ENCODE data around the gene PRX.
A peak's percentile ranks its signal among the peaks of the same experiment; 100 is the strongest.

Gene PRX

DNA sequence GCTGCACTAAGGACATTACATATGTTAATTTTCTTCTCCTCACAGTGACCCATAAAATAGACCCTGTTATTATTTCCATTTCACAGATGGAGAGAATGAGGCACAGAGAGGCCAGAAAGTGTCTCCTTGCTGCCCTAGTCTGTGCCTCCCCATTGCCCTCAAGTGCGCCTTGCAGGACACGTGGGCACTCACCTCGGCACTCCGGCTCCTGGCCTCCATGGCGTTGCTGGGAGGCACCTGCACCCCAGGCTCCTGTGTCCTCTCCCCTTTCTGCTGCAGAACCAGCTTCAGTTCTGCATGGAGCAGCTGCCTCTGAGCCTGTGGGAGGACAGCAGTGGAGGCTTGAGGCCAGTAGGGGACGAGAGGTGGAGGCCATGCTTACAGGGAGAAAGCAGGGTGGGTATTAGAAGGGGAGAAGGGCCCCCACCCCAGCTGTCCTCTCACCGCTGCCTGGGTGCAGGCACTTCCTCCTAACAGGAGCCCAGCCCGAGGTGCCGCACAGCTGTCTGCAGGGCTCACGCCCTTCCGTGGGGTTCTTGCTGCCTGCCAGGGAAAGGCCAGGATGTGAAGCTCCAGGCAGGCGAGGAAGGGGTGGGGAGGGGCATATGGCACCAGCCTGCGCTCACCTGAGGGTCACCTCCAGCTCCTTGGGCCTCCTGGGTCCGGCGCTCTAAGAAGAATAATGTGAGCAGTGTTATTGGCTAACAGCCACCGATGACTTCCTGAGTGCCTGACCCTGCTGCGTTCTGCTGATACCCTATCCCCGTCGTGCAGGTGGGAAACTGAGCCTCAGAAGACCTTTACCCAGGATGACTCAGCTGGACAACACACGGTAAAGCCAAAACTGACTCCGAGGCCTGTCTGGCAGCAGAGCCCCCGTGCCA, 5.2 kb downstream of the PRX start:
- in situ Hi-C loops (cut with HindIII; ENCODE audit: low sequenced_read_pairs): no loop called here
- no peak for DNase-seq (ENCODE audit: low read depth, low spot score)
- no peak overlapping the region for H3K4me3 ChIP-seq (ENCODE audit: low read depth, low read length)
- TF ChIP-seq, protein P1, sequence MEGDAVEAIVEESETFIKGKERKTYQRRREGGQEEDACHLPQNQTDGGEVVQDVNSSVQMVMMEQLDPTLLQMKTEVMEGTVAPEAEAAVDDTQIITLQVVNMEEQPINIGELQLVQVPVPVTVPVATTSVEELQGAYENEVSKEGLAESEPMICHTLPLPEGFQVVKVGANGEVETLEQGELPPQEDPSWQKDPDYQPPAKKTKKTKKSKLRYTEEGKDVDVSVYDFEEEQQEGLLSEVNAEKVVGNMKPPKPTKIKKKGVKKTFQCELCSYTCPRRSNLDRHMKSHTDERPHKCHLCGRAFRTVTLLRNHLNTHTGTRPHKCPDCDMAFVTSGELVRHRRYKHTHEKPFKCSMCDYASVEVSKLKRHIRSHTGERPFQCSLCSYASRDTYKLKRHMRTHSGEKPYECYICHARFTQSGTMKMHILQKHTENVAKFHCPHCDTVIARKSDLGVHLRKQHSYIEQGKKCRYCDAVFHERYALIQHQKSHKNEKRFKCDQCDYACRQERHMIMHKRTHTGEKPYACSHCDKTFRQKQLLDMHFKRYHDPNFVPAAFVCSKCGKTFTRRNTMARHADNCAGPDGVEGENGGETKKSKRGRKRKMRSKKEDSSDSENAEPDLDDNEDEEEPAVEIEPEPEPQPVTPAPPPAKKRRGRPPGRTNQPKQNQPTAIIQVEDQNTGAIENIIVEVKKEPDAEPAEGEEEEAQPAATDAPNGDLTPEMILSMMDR (IDR thresholded peaks at IDR 0.05; ENCODE audit: low read depth, low read length): no peak

DNA sequence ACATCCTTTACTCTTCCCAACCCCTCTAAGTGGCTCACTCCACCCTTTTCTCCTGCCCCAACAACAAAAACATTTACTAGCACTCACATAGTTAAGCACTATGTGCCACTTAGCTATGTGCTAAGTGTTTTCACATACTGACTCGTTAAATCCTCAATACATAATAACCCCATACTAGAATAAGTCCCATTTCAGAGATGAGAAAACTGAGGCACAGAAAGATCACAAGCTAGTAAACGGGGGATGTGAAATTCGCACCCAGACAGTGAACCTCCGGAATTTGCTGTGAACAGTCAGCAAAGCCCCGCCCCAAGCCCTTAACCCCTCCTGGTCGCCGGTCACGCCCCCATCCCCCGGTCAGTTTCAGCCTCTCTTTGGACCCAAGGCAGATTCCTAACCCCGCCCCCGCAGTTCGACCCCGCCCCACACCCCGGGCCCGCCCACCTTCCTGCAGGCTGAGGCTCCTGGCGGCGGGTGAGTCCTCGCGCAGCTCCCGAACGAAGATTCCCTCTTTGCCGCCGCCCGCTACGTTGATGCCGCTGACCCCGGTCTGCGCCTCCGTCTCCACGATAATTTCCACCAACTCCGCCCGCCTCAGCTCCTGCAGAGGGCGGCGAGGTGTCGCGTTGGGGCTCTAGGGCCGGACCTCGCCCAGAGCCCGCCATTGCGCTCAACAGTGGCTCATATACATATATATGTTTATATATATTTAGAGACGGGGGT, 9.8 kb downstream of the PRX start:
- peak overlapping the region; percentile 53 for H3K4me3 ChIP-seq (ENCODE audit: low read depth, low read length)
- TF ChIP-seq, protein P1 (IDR thresholded peaks at IDR 0.05; ENCODE audit: low read depth, low read length): no peak
- DNase-seq (ENCODE audit: low read depth, low spot score): peak; percentile 88
- in situ Hi-C loops (cut with HindIII; ENCODE audit: low sequenced_read_pairs): no loop called here

DNA sequence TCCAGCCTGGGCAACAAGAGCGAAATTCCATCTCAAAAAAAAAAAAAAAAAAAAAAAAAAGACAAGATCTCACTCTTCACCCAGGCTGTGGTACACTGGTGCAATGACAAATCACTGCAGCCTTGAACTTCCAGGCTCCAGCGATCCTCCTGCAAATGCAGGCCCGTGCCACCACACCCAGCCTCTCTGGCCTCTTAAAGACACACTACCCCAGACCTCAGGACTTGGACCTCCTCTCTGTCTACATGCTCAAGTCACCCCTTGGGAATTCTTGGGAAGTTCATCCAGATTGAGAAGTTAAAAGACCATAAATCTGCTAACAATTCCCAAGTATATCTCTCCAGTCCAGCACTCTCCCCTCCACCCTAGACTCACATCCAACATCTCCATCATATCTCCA, 12.6 kb downstream of the PRX start:
- in situ Hi-C loops (cut with HindIII; ENCODE audit: low sequenced_read_pairs): no loop called here
- no peak for DNase-seq (ENCODE audit: low read depth, low spot score)
- TF ChIP-seq, protein P1 (IDR thresholded peaks at IDR 0.05; ENCODE audit: low read depth, low read length): no peak
- H3K4me3 ChIP-seq (ENCODE audit: low read depth, low read length): no peak overlapping the region

DNA sequence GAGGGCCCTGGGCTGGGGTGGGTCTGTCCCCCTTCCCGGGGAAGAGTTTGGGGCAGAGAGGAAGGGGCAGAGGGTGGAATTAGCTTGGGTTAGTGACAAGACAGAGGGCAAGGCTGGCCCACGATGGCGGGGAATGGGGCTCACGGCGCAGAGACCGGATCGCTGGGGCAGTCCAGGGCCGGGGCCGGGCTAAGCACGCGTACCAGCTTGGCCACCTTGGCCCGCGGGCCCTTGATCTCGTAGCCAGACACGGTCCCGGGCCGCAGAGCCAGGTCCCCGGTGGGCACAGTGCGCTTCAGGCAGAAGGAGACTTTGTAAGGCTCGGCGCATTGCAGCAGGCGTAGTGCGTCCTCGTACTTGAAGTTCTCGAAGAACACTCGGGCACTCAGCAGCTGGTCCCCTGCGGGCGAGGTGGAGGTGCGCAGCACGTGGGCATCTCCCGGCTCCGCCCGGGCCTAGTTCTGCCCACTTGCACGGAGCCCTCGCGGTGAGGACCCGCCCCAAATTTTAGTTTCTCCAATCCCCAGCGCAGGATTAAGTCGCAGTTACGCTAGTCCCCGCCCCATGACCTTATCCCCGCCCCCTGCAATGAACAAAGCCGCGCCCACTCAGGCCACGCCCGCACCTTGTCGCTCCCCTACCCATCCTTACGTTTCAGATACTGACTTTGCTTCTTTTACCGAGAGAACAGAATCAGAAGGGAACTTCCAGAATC, 14.6 kb downstream of the PRX start:
- TF ChIP-seq, protein P1 (IDR thresholded peaks at IDR 0.05; ENCODE audit: low read depth, low read length): no peak
- peak; percentile 36 for DNase-seq (ENCODE audit: low read depth, low spot score)
- H3K4me3 ChIP-seq (ENCODE audit: low read depth, low read length): no peak overlapping the region
- in situ Hi-C loops (cut with HindIII; ENCODE audit: low sequenced_read_pairs): no loop called here

DNA sequence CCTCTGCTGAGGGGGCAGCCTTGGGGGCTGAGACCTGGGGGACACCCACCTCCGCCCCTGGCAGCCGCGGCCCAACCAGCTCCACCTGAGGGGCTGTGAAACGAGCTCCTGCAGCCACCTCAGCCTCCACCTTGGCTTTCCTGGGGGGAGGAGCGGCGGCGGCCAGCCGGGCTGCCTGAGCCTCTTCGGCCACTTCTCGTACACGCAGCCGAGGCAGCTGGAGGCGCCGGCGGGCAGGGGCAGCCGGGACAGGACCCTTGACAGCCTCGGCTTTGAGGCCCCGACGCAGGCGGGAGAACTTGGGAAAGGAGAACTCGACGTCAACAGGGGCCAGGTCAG, 15.6 kb downstream of the PRX start:
- DNase-seq (ENCODE audit: low read depth, low spot score): no peak
- H3K4me3 ChIP-seq (ENCODE audit: low read depth, low read length): no peak overlapping the region
- in situ Hi-C loops (cut with HindIII; ENCODE audit: low sequenced_read_pairs): no loop called here
- TF ChIP-seq, protein P1 (IDR thresholded peaks at IDR 0.05; ENCODE audit: low read depth, low read length): no peak

DNA sequence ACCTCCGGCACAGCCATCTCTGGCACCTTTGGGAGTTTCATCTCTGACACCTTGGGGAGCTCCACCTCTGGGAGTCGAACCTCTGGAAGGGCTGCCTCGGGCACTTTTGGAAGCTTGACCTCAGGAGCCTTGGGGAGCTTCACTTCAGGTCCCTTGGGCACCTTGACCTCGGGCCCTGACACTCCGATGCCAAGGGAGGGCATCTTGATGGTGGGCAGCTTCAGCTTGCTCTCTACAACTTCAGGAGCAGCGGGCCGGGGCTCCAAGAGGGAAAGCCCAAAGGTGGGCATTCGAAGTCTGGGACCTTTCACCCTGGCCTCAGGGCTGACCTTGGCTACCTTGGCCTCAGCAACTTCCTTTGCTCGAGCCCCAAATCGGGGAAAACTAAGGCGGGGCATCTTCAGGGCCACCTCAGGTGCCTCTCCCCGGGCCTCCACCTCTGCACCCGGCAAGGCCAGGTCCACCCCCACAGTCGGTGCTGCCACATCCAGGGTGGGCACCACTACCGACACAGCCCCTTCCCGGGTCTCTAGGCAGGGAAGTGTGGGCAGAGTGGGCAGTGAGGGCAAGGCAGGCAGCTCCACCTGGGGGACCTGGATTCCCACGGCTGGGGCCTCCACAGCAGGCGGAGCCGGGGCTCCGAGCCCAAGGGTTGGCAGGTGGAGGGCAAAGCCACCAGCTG, 16.2 kb downstream of the PRX start:
- TF ChIP-seq, protein P1 (IDR thresholded peaks at IDR 0.05; ENCODE audit: low read depth, low read length): no peak
- H3K4me3 ChIP-seq (ENCODE audit: low read depth, low read length): no peak overlapping the region
- DNase-seq (ENCODE audit: low read depth, low spot score): no peak
- in situ Hi-C loops (cut with HindIII; ENCODE audit: low sequenced_read_pairs): no loop called here

All from astrocyte of the spinal cord (primary cell).